HCT116 (cell line): Measurements from ENCODE around the gene DRAXIN. TPM values are rescaled to one million over a fixed set of nuclear protein-coding genes. Genes with fewer than 3 reads are reported as not detected.

ENCODE experiments used
- ATAC-seq: fragments of 200-7000 bp; cut with Tn5 transposase; 2 replicates; pipeline ENCODE4 v1.9.1; 2020; ENCODE audit warnings: mild to moderate bottlenecking, moderate library complexity
- BruUV-seq: library from RNA; stranded (reverse); fragments of 400-500 nt; replicated peaks from 2 replicates; lab custom pipeline; 2021; lab: Mats Ljungman, UMichigan
- CTCF ChIA-PET: fragments of 300-600 bp; sonication (Branson Sonifier 250); formaldehyde crosslinking; loops from one replicate; lab custom pipeline; 2021; ENCODE audit warnings: antibody characterized with exemption; lab: Charles Lee
- POLR2A ChIA-PET: fragments of 300-600, 350-600 bp; sonication (Branson Sonifier 250); formaldehyde crosslinking; loops from one replicate; lab custom pipeline; 2021; ENCODE audit warnings: antibody characterized with exemption; lab: Charles Lee
- RAD21 ChIA-PET, 2 experiments: fragments of 300-600 bp; sonication (Branson Sonifier 250); formaldehyde crosslinking; loops; one replicate each; lab custom pipeline; 2023; ENCODE audit warnings: low total read pairs in 2 of 2; ENCODE audit not compliant: uncharacterized antibody in 2 of 2, unreplicated experiment in 2 of 2, low non-redundant PET in 1 of 2; lab: Charles Lee
- DNase-seq: peaks from one replicate; pipeline ENCODE4 v3.0.0-alpha.2; 2010; ENCODE audit warnings: low read depth, low spot score
- H2AFZ ChIP-seq: fragments of 200-600 bp; shearing (Covaris generic), sonication (generic); 2 replicates; pipeline ENCODE4 v1.6.1; 2017; ENCODE audit warnings: low read depth, mixed run types, mixed read lengths, antibody characterized with exemption, low read length; ENCODE audit not compliant: poor library complexity, severe bottlenecking
- H3K27ac ChIP-seq: 2 replicates; pipeline ENCODE4 v1.5.1; 2012; ENCODE audit warnings: low read depth, low read length
- H3K27me3 ChIP-seq: fragments of 200-600 bp; sonication (generic); 2 replicates; pipeline ENCODE4 v1.6.1; 2016; ENCODE audit warnings: mixed run types, low read length, mixed read lengths; ENCODE audit not compliant: insufficient read depth
- H3K36me3 ChIP-seq, 2 experiments: fragments of 200-500 bp in 1 of 2; fragments of 200-600 bp in 1 of 2; sonication (Bioruptor generic) in 1 of 2; sonication (generic) in 1 of 2; 2 replicates each; pipeline versions ENCODE4 v1.5.1 to v1.6.1; 2014 to 2016; ENCODE audit warnings: low read length in 2 of 2, inconsistent platforms in 1 of 2, mixed read lengths in 1 of 2, mixed run types in 1 of 2; ENCODE audit not compliant: insufficient read depth in 2 of 2, control insufficient read depth in 1 of 2
- H3K4me1 ChIP-seq, 2 experiments: fragments of 200-600 bp in 1 of 2; sonication (generic) in 1 of 2; 2 replicates each; pipeline versions ENCODE4 v1.5.1 to v1.6.1; 2012 to 2017; ENCODE audit warnings: low read length in 2 of 2, inconsistent platforms in 1 of 2, mild to moderate bottlenecking in 1 of 2, mixed read lengths in 1 of 2, mixed run types in 1 of 2, moderate library complexity in 1 of 2; ENCODE audit not compliant: insufficient read depth in 2 of 2, control insufficient read depth in 1 of 2
- H3K4me2 ChIP-seq: fragments of 200-600 bp; sonication (generic); 2 replicates; pipeline ENCODE4 v1.6.1; 2017; ENCODE audit warnings: mixed run types, low read length, mixed read lengths
- H3K4me3 ChIP-seq, 2 experiments: fragments of 200-600 bp in 1 of 2; sonication (generic) in 1 of 2; replicated peaks in 1 of 2; 2 replicates each; pipeline ENCODE4 v1.5.1; 2011 to 2016; ENCODE audit warnings: low read length in 2 of 2, control low read depth in 1 of 2, low read depth in 1 of 2, mild to moderate bottlenecking in 1 of 2, mixed read lengths in 1 of 2, mixed run types in 1 of 2
- H3K79me2 ChIP-seq: fragments of 200-600 bp; sonication (generic); 2 replicates; pipeline ENCODE4 v1.6.1; 2017; ENCODE audit warnings: mild to moderate bottlenecking, mixed run types, low read length, moderate library complexity, mixed read lengths; ENCODE audit not compliant: insufficient read depth
- H3K9ac ChIP-seq: fragments of 200-600 bp; sonication (generic); 2 replicates; pipeline ENCODE4 v1.6.1; 2016; ENCODE audit warnings: low read length, mixed read lengths
- H3K9me2 ChIP-seq: fragments of 200-600 bp; sonication (generic), shearing (Covaris generic); 2 replicates; pipeline ENCODE4 v1.6.1; 2017; ENCODE audit warnings: mixed run types, mild to moderate bottlenecking, moderate library complexity; ENCODE audit not compliant: insufficient read depth
- H3K9me3 ChIP-seq, 2 experiments: fragments of 200-500 bp in 1 of 2; fragments of 200-600 bp in 1 of 2; sonication (Bioruptor generic) in 1 of 2; sonication (generic) in 1 of 2; 2 replicates each; pipeline ENCODE4 v1.6.1; 2014 to 2017; ENCODE audit warnings: low read length in 2 of 2, mixed read lengths in 2 of 2, inconsistent platforms in 1 of 2, low read depth in 1 of 2, mild to moderate bottlenecking in 1 of 2, mixed run types in 1 of 2, moderate library complexity in 1 of 2; ENCODE audit not compliant: control insufficient read depth in 1 of 2, insufficient read depth in 1 of 2
- H4K20me1 ChIP-seq: fragments of 200-600 bp; sonication (generic), shearing (Covaris generic); 2 replicates; pipeline ENCODE4 v1.6.1; 2017; ENCODE audit warnings: mixed run types, mild to moderate bottlenecking, moderate library complexity; ENCODE audit not compliant: insufficient read depth
- CBX3 ChIP-seq: IDR thresholded peaks from 2 replicates; pipeline ENCODE4 v1.6.1; 2012; ENCODE audit warnings: low read depth
- CEBPB ChIP-seq: IDR thresholded peaks from 2 replicates; pipeline ENCODE4 v1.6.1; 2012; ENCODE audit warnings: low read depth
- EZH2phosphoT487 ChIP-seq: fragments of 200-600 bp; IDR thresholded peaks from 2 replicates; pipeline ENCODE4 v1.6.1; 2018; ENCODE audit warnings: antibody characterized with exemption, borderline replicate concordance
- FOSL1 ChIP-seq: IDR thresholded peaks from 2 replicates; pipeline ENCODE4 v1.6.1; 2012; ENCODE audit warnings: low read depth
- JUND ChIP-seq: IDR thresholded peaks from 2 replicates; pipeline ENCODE4 v1.6.1; 2012
- POLR2A ChIP-seq: IDR thresholded peaks from 2 replicates; pipeline ENCODE4 v1.7.0; 2011; ENCODE audit warnings: borderline replicate concordance; ENCODE audit not compliant: insufficient read depth, insufficient read length; ENCODE audit errors: extremely low read depth
- RAD21 ChIP-seq: IDR thresholded peaks from 2 replicates; pipeline ENCODE4 v1.6.1; 2012; ENCODE audit warnings: low read depth, mild to moderate bottlenecking
- SP1 ChIP-seq: IDR thresholded peaks from 2 replicates; pipeline ENCODE4 v1.6.1; 2012; ENCODE audit warnings: low read depth
- SRF ChIP-seq: IDR thresholded peaks from 2 replicates; pipeline ENCODE4 v1.6.1; 2012; ENCODE audit warnings: low read depth
- YY1 ChIP-seq: IDR thresholded peaks from 2 replicates; pipeline ENCODE4 v1.6.1; 2011; ENCODE audit warnings: low read length, low read depth, moderate library complexity, mild to moderate bottlenecking; ENCODE audit not compliant: insufficient replicate concordance; ENCODE audit errors: extremely low read depth
- intact Hi-C: fragments of 100-400 bp; cut with micrococcal nuclease; formaldehyde crosslinking; loops from 2 replicates; pipeline ENCODE4 v1.10.0; 2022
- total RNA-seq: library from RNA; stranded (reverse); gene quantifications from one replicate; pipeline ENCODE4 v1.2.1, GENCODE V29; 2021; ENCODE audit not compliant: unreplicated experiment
- TF ChIP-seq, protein P1 (sequence below): IDR thresholded peaks from 2 replicates; pipeline ENCODE4 v1.6.1; 2012

DRAXIN gene
- total RNA-seq, 1 experiment from 2014 or later, result 0.47 TPM

DNA sequence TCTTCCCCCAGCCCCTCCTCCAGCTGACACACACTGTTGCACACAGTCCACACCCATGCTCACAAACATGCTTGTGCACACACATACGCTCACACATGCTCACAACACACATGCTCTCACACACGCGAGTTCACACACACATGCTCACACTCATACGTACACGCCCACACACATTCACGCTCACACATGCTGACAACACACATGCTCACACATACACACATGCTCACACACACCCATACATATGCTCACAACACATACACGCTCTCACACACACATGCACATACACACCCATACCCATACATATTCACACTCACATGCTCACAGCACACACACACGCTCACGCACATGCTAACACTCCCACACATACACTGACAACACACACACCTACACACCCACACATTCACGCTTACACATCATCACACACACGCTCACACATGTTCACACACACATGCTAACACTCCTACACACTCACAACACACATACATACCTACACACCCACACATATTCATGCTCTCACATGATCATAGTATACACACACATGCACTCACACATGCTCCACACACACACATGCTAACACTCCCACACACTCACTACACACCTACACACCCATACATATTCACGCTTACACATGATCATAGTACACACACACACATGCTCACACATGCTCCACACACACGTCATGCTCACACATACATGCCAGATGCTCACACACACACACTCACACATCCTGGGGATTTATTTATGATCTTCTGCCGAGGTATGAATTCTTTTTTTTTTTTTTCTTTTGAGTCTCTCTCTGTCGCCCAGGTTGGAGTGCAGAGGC is 10.7 kb downstream of the DRAXIN start:
- Histone ChIP-seq H3K9ac (no peak overlapping the region), H3K4me3 (no peak overlapping the region), H3K9me3 (no peaks in the 10 kb centered on the region), H3K79me2 (no peaks in the 10 kb centered on the region), H3K4me2 (no peak overlapping the region), H3K9me2 (no peaks in the 10 kb centered on the region), H3K36me3 (no peaks in the 10 kb centered on the region), H3K4me1 (peaks cover 2% of the 10 kb centered on the region in 2 experiments; a peak in 3 of 4 replicates), H4K20me1 (no peaks in the 10 kb centered on the region), H3K27ac (no peak overlapping the region), H2AFZ (no peak overlapping the region), H3K27me3 (no peaks in the 10 kb centered on the region)
- no peak for TF ChIP-seq FOSL1
- TF ChIP-seq POLR2A, result no peak
- TF ChIP-seq RAD21, result no peak
- no peak for TF ChIP-seq YY1
- DNase-seq, result no peak
- intact Hi-C loops, result no loop called here
- ATAC-seq, result no peak
- BruUV-seq, result no TSS peak
- RAD21 ChIA-PET, result no interaction called here
- POLR2A ChIA-PET, result no interaction called here
- CTCF ChIA-PET, result no interaction called here

DNA sequence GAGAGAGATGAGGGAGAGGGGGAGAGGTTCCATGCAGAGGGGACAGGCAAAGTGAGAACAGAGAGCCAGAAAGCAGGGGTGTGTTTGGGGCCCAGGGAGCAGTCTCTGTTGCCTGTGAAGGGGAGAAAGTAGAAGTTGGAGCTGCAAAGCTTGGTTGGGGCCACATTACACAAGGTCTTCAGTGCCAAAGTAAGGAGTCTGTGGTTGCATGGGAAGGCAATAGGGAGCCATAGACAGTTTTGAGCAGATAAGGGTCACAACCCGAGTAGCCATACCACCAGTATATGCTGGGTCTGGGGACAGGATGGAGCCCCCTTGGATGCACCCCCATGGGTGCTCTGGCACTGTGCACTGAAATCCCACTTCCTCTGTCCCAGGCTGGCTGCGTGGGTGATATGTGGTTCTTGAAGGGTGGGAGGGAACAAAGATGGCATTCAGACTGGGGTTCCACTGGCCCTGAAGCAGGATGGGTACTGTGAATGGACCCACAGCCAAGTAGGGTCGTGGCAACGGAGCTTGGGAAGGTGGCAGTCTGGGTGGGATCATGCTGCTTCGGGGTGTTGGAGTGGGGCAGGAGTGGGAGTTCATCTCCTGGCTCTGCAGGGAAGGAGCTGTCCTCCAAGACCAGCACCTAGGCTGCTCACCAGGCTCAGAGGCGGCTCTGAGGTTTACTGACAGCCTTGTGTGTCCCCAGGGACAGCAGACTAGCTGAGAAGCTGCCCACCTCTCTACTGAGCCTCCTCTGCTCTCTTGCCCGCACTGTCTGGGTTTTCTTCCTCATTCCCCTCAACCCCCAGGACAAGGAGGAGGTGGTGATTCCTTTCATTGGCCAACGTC is 12.1 kb downstream of the DRAXIN start:
- CTCF ChIA-PET, result no interaction called here
- no peak overlapping the region for H3K4me3 ChIP-seq
- H3K27me3 ChIP-seq, result no peaks in the 10 kb centered on the region

More for the DNA sequence above, 12.1 kb downstream of the DRAXIN start:
- H3K79me2 ChIP-seq, result no peaks in the 10 kb centered on the region
- no peak overlapping the region for H3K4me2 ChIP-seq
- H3K36me3 ChIP-seq, result no peaks in the 10 kb centered on the region
- H2AFZ ChIP-seq, result no peak overlapping the region
- ChIA-PET RAD21 (no interaction called here), POLR2A (no interaction called here)
- H3K27ac ChIP-seq, result no peak overlapping the region
- H3K9me2 ChIP-seq, result no peaks in the 10 kb centered on the region
- ATAC-seq (no peak), DNase-seq (no peak)
- TF ChIP-seq, protein P1, sequence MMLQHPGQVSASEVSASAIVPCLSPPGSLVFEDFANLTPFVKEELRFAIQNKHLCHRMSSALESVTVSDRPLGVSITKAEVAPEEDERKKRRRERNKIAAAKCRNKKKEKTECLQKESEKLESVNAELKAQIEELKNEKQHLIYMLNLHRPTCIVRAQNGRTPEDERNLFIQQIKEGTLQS, result no peak
- TF ChIP-seq SRF (no peak), EZH2phosphoT487 (no peak), CBX3 (no peak), JUND (no peak), CEBPB (no peak), SP1 (no peak)
- H3K4me1 ChIP-seq, result peaks cover 14 to 16% of the 10 kb centered on the region in 2 experiments
- no TSS peak for BruUV-seq
- no peak overlapping the region for H3K9ac ChIP-seq
- H3K9me3 ChIP-seq, result no peaks in the 10 kb centered on the region
- no peaks in the 10 kb centered on the region for H4K20me1 ChIP-seq
- intact Hi-C loops, result no loop called here
